SK-N-DZ (cell line): ENCODE data around the gene ZNF101.
"Not testable (repeated sequence)": the region's sequence is repeated elsewhere in the genome, so short reads cannot be mapped to it uniquely, and the experiment has no call there.

Experiments
- DNase-seq: peaks from one replicate; pipeline ENCODE4 v3.0.0-alpha.2; 2015; ENCODE audit warnings: low spot score

ZNF101 gene

DNA sequence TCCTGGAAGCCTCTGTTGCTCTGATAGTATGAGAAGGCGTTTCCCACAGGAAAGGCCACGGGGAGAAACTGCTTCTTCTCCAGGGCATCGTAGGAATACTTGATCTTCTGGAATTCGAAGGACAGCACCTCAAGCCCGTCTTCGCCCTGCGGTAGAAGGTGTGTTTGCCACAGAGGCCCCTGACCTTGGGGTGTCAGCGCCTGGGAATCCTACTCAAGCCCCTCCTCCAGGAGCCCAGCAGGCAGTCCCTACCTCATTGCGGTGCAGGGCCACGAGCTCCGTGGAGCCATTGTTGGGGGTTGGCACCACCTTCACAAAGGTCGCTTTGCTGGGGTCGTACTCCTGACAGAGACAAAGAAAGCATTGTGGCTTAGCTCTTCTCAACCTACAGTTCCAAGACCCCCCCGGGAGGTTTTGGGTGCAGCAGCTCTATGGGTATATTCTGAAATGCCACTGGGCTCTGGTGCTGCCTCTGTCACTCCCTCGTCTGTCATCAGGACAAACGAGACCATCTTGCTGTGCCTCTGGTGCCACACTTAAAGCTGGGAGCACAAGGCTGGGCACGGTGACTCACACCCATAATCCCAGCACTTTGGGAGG, 8.9 kb upstream of the ZNF101 start:
- DNase-seq, result no peak

DNA sequence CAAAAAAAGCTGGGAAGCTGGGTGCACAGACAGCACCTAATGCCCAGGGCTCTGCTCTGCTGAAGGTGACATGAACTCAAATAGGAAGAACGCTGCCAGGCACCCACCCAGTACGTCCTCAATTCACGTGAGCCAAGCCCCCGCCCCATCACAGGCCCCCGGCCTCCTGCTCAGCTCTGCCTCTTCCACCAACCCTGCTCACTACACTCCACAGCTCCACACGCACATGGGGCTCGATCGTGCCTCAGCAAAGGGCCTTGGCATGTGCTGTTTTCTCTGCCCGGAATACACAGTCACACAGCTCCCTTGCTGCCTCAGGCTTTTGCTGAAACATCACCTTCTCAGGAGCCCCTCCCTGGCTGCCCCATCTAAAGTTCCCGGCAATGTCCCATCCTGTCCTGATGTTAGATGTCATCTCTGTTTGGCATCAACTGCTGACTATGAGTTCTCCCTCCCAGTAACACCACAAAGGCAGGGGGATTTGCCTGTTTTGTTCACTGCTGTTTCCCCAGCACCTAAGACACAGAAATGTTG, 7.4 kb upstream of the ZNF101 start:
- DNase-seq, result no peak

DNA sequence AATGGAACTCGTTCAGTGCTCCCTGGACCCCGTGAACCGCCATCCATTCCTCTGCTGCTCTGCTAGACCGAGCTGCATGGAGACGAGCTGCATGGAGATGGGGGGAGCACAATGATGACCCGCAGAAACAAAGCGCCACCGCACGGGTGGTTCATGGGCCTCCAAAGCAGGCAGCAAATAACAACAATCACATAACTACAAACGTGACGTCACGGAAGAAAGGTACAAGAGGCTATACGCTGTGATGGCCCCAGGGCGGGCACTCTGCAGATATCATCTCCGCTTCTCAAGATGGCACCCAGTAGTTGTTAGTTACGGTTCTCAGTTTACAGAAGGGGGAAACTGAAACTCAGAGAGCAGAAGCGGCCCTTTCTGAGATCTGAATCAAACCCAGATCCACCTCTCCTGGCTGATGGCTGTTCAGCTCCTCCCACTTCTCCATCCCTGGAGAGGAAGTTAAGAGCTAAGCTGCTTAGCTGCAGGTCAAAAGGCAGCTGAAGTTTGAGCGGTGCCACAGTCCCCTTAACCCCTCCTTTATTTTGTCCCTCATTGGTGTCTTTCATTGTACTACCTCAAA, 6.9 kb upstream of the ZNF101 start:
- DNase-seq, result no peak

DNA sequence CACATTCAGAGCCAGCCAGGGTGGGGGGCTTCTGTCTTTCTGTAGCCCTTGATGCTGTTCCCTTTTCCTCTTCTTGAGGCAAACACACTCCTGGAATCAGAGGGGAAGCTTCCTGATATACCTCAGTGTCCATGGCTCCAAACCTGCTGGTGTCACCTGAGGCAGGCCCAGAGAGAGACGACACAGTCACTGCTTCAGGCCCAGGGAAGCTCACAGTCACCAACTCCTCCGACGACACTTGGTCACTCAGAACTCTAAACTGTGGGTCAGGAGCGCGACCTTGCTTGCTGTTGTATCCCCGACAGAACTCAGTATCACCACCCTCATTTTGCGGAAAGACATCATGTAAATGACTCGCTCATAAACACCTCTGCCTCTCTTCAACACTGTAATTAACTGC, 6.3 kb upstream of the ZNF101 start:
- DNase-seq, result no peak

DNA sequence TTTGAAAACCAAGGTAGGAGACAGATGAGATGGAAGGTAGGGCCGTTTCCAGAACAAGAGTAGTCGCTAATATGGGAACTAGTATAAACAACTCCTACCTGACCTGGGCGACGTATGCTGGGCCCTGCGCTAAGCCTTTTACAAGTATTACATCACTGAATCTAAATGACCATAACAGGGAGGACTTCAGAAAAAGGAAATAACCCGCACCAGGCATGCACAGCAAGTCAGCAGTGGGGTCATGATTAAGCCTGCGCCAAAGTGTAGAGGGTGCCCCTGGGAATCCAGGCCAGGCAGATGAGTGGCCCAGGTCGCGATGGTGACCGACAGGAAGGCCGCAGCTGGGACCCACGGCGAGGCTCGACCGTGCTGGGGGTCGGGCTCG, 5.8 kb upstream of the ZNF101 start:
- DNase-seq, result no peak

DNA sequence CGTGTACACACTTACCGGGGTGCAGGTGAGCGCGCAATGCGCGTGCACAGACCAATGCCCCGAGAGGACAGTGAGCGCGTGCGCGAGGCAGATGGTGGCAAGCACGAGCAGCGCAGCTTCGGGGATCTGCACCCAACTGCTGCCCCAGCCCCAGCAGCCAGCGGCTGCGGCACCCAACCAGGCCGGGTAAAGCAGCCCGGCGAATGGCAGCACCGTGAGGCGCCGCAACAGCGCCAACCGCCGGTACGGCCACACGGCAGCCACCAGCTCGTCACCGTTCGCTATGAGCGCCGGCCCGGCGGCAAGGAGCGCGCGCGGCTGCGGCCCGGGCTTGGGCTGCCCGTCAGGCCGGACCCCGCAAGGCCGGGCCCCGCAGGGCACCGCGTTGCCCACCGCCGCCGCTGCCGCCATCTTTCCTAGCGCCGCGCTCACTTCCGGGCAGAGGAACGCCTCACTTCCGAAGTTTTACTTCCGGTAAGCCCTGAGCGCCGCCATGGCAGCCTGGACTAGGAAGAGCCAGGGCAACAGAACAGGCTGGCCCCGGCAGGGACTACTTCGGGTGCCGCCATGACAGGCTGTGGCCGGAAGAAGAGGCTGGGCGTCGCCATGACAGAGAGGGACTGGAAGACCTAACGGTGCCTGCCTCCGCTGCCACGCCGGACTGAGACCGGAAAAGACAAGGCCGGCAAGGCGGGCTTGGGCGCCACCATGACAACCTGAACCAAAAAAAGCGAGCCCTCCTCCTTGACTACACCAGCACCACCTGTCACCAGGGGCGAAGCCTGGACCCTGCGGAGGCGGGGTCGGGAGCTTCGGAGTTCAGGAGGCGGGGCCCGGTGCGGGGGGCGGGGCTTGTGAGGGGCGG, 5.2 kb upstream of the ZNF101 start, which contains the start of gene ATP13A1:
ATP13A1 (minus strand) TSS at position 421 of the 865 bp plus-strand sequence; CDS start at position 411, 10 bp downstream.
- DNase-seq, result peak; percentile 98

DNA sequence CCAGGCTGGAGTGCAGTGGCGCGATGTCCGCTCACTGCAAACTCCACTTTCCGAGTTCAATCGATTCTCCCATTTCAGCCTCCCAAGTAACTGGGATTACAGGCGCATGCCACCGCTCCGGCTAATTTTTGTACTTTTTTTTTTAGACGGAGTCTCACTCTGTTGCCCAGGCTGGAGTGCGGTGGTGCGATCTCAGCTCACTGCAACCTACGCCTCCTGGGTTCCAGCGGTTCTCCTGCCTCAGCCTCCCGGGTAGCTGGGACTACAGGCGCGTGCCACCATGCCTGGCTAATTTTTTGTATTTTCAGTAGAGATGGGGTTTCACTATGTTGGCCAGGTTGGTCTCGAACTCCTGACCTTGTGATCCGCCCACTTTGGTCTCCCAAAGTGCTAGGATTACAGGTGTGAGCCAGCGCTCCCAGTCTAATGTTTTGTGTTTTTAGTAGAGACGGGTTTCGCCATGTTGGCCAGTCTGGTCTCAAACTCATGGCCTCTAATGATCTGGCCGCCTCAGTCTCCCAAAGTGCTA, 3.2 kb upstream of the ZNF101 start:
- DNase-seq, result not testable (repeated sequence)

DNA sequence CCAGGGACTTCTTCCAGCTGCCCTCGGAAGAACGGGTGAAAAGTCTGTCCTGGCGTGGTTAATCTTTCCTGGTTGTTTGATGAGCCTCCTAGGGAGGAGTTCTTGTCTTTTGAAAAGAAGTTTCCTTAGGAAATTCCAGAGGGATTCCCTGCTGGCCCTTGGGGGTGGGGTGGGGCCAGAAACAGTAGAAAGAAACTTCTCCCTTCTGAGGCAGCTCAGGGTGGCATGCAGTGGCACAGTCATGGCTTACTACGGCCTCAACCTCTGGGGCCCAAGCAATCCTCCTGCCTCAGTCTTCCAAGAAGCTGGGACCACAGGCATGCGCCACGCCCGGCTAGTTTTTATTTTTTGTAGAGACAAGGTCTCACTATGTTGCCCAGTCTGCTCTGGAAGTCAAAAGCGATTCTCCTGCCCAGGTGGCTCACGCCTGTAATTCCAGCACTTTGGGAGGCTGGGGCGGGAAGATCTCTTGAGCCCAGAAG, 1.5 kb downstream of the ZNF101 start:
- no peak for DNase-seq

DNA sequence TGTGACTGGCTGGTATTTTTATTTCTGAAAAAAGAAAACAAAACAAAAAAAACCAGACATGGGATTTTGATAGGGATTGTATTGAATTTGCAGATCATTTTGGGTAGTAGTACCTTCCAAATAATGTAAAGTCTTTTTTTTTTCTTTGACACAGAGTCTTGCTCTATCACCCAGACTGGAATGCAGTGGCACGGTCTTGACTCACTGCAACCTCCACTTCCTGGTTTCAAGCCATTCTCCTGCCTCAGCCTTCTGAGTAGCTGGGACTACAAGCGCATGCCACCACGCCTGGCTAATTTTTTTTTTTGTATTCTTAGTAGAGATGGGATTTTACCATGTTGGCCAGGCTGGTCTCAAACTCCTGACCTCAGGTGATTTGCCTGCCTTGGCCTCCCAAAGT, 4.2 kb downstream of the ZNF101 start:
- no peak for DNase-seq

DNA sequence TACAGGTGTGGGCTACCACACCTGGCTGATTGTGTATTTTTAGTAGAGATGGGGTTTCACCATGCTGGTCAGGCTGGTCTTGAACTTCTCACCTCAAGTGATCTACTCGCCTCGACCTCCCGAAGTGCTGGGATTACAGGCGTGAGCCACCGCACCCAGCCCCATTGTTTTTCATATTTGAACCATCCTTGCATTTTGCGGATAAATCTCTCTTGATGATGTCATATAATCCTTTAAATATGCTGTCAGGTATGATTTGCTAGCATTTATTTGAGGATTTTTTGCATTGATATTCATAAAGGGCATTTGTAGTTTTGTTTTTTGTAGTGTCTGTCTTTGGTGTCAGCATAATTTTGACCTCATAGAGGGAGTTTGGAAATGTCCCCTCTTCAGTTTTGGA, 5.7 kb downstream of the ZNF101 start:
- DNase-seq, result no peak

DNA sequence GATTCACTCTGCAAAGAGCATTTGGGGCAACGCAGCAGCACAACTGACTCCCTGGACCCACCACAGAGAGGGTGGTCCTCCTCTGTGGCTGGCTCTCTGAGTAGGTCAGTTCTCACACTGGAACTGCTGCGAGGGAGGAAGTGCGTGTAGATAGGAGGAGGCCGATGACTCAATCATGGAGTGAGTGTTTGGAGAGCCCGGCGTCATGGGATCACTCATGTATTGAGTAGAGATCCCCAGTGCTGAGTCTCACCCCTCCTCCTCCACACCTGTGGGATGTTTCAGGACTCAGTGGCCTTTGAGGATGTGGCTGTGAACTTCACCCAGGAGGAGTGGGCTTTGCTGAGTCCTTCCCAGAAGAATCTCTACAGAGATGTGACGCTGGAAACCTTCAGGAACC, 8.9 kb downstream of the ZNF101 start:
- DNase-seq, result no peak

DNA sequence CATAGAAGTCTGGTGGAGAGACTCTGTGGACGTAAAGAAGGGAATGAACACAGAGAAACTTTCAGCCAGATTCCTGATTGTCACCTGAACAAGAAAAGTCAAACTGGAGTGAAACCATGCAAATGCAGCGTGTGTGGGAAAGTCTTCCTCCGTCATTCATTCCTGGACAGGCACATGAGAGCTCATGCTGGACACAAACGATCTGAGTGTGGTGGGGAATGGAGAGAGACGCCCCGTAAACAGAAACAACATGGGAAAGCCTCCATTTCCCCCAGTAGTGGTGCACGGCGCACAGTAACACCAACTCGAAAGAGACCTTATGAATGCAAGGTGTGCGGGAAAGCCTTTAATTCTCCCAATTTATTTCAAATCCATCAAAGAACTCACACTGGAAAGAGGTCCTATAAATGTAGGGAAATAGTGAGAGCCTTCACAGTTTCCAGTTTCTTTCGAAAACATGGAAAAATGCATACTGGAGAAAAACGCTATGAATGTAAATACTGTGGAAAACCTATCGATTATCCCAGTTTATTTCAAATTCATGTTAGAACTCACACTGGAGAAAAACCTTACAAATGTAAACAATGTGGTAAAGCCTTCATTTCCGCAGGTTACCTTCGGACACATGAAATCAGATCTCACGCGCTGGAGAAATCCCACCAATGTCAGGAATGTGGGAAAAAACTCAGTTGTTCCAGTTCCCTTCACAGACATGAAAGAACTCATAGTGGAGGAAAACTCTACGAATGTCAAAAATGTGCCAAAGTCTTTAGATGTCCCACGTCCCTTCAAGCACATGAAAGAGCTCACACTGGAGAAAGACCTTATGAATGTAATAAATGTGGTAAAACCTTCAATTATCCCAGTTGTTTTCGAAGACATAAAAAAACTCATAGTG, 10.8 kb downstream of the ZNF101 start:
- DNase-seq, result no peak

DNA sequence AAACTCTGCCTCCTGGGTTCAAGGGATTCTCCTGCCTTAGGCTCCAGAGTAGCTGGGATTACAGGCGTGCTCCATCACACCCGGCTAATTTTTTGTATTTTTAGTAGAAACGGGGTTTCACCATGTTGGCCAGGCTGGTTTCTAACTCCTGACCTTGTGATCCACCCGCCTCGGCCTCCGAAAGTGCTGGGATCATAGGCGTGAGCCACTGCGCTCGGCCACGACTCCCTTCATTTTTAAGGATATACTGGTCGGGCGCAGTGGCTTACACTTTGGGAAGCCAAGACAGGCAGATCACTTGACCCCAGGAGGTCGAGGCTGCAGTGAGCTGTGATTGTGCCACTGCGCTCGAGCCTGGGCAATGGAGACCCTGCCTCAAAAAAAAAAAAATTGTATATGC, 17.5 kb downstream of the ZNF101 start:
- DNase-seq, result not testable (repeated sequence)

DNA sequence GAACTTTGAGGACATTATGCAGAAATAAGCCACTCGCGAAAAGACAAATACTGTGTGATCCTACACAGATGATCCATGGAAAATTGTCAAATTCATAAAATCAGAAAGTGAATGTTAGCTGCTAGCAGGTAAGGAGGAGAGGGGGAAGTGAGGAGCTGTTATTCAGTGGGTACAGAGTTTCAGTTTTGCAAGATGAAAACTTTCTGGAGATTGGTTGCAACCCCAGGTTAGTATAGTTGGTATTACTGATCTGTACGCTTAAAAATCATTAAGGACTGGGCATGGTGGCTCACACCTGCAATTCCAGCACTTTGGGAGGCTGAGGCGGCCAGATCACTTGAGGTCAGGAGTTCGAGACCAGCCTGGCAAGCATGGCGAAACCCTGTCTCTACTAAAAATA, 17.9 kb downstream of the ZNF101 start:
- DNase-seq, result no peak

DNA sequence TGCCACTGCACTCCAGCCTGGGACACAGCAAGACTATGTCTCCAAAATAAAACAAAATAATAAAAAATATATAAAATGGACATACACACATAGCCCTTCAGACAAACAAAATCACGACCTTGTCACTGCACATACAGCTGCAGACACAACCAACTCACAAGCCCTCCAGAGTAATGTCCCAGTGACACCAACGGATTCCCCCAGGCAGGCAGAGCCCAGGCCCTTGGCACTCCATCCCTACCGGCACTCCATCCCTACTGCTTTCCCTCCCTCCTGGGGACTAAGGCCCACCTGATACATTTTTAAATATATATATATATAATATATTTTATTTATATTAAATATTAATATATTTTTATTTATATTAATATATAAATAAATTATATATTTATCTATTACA, 18.5 kb downstream of the ZNF101 start:
- DNase-seq, result no peak

DNA sequence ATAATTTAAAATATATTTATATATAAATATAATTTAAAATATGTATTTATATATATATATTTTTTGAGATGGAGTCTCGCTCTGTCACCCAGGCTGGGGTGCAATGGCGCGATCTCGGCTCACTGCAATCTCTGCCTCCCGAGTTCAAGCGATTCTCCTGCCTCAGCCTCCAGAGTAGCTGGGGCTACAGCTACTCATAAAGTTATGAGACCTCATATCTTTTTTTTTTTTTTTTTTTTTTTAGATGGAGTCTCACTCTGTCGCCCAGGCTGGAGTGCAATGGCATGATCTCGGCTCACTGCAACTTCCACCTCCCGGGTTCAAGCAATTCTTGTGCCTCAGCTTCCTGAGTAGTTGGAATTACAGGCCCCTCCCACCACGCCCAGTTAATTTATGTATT, 20.4 kb downstream of the ZNF101 start:
- not testable (repeated sequence) for DNase-seq

DNA sequence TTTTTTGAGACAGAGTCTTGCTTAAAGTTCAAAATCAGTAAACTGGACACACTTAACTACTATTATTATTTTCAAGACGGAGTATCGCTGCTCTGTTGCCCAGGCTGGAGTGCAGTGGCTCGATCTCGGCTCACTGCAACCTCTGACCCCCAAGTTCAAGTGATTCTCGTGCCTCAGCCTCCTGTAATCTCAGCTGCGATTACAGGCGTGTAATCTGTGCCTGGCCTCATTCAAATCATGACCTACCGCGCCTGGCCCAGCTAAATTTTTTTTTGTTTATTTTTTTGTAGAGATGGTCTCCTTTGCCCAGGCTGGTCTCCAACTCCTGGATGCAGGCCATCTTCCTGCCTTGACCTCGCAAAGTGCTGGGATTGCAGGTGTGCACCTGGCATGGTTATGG, 23.0 kb downstream of the ZNF101 start:
- DNase-seq, result no peak

DNA sequence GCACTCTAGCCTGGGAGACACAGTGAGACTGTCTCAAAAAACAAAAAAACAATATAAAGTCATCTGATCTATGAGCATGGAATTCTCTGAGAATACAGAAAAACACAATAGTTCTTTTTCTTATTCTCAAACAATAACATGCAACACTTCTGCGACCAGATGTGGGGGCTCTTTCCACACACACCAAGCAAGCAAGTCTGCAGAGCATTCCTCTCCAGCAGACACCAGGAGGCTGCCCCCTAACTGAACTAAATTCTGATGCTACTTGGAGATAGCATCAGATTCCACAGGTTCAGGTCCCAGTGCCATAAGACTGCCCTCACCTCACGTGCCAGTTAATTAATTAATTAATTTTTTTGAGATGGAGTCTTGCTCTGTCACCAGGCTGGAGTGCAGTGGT, 27.7 kb downstream of the ZNF101 start:
- no peak for DNase-seq

DNA sequence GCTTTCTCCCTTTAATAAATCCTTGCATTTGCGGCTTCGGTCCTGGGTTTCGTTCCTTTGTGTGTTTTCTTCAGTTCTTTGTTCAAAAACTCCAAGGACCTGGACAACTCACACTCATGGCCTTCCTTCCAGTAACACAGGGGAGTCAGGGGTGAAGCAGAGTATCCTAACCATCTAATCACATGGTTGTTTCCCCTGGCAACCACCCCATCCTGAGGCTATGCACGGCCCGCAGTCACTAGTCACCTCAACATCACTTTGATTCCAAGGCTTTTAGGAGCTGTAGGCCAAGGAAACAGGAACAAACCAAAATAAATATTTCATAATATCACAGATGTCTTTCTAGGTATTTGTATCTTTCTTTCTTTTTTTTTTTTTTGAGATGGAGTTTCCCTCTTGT, 28.9 kb downstream of the ZNF101 start:
- DNase-seq, result no peak

DNA sequence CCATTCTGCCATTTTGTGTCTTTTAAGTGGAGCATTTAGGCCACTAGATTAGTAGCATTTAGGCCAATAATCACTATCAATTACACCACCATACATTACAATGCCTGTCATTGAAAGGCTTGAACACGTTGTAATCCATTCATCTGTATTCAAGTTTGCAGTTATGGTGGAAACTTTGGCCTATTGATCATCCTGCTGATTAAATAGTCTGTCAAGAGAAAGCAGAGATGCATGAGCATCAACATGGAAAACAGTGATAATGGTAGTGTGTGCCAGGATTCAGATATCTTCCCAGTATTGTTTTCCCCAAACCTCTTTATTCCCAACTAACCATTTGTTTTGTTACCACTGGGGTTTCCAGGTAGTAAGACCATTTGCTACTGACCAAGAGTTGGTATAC, 31.9 kb downstream of the ZNF101 start:
- not testable (repeated sequence) for DNase-seq

DNA sequence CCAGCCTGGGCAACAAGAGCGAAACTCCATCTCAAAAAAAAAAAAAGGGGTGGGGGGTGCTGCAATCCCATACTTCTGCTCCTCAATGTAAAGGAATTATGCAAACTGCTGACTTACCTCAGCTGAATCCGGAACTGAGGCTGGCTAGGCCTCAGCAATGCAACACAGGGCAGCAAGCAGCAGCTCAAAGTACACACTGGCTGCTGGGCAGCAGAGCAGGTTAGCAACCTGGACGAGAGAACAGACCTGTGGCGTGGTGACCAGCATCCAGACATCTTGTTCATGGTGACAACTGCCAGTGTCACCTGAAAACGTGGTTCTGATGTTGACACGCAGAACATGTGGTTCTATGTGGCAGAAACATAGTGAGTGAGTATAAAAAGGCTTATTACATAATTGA, 36.2 kb downstream of the ZNF101 start:
- no peak for DNase-seq
